GM23338 (cell line): ENCODE results near the gene ACADVL. TPM values are rescaled to one million over a fixed set of nuclear protein-coding genes. Genes with fewer than 3 reads are reported as not detected.

Experiments
- ATAC-seq: fragments of 200-7000 bp; cut with Tn5 transposase; 3 replicates; pipeline ENCODE4 v1.9.1; 2020
- DNase-seq: peaks from one replicate; pipeline ENCODE4 v3.0.0-alpha.2; 2015; ENCODE audit warnings: low spot score
- H2AFZ ChIP-seq: fragments of 200-600 bp; sonication (generic); 2 replicates; pipeline ENCODE4 v1.8.0; 2016; ENCODE audit warnings: antibody characterized with exemption, mild to moderate bottlenecking, moderate library complexity
- H3F3A ChIP-seq: fragments of 200-600 bp; sonication (generic); replicated peaks from 2 replicates; pipeline ENCODE4 v1.8.0; 2017; ENCODE audit warnings: antibody characterized with exemption, mixed run types, low read depth
- H3K27ac ChIP-seq: fragments of 200-600 bp; sonication (generic); 2 replicates; pipeline ENCODE4 v1.6.1; 2016; ENCODE audit warnings: low read depth
- H3K27me3 ChIP-seq: fragments of 200-600 bp; sonication (generic); 2 replicates; pipeline ENCODE4 v1.8.0; 2016; ENCODE audit warnings: mild to moderate bottlenecking, mixed run types, moderate library complexity; ENCODE audit not compliant: insufficient read depth
- H3K36me3 ChIP-seq: fragments of 200-600 bp; sonication (generic); 2 replicates; pipeline ENCODE4 v1.8.0; 2016; ENCODE audit warnings: mild to moderate bottlenecking; ENCODE audit not compliant: insufficient read depth
- H3K4me1 ChIP-seq: fragments of 200-600 bp; sonication (generic); 2 replicates; pipeline ENCODE4 v1.8.0; 2016; ENCODE audit warnings: mild to moderate bottlenecking, moderate library complexity; ENCODE audit not compliant: insufficient read depth
- H3K4me2 ChIP-seq: fragments of 200-600 bp; sonication (generic); 2 replicates; pipeline ENCODE4 v1.7.1; 2017; ENCODE audit warnings: mixed run types
- H3K4me3 ChIP-seq: fragments of 200-600 bp; sonication (generic); 2 replicates; pipeline ENCODE4 v1.6.1; 2016; ENCODE audit warnings: mixed run types
- H3K79me2 ChIP-seq: fragments of 200-600 bp; sonication (generic); replicated peaks from 2 replicates; pipeline ENCODE4 v1.8.0; 2017; ENCODE audit warnings: mild to moderate bottlenecking; ENCODE audit not compliant: insufficient read depth
- H3K9me2 ChIP-seq: fragments of 200-600 bp; sonication (generic); 2 replicates; pipeline ENCODE4 v1.8.0; 2017; ENCODE audit not compliant: insufficient read depth
- H4K20me1 ChIP-seq: fragments of 200-600 bp; sonication (generic); replicated peaks from 2 replicates; pipeline ENCODE4 v1.8.0; 2017; ENCODE audit warnings: mild to moderate bottlenecking; ENCODE audit not compliant: insufficient read depth
- H3K27ac Mint-ChIP-seq: 2 replicates; pipeline ENCODE4 v1.8.0; 2020; ENCODE audit warnings: inconsistent platforms, mild to moderate bottlenecking, moderate library complexity, mixed read lengths
- H3K27me3 Mint-ChIP-seq: 3 replicates; pipeline ENCODE4 v1.8.0; 2022; ENCODE audit warnings: low read depth, mild to moderate bottlenecking, moderate library complexity, mixed read lengths, inconsistent platforms; ENCODE audit not compliant: insufficient read depth, poor library complexity
- H3K36me3 Mint-ChIP-seq: 3 replicates; pipeline ENCODE4 v1.8.0; 2021; ENCODE audit warnings: low read depth, mild to moderate bottlenecking, inconsistent platforms, moderate library complexity, mixed read lengths
- H3K4me1 Mint-ChIP-seq: 3 replicates; pipeline ENCODE4 v1.8.0; 2020; ENCODE audit warnings: mild to moderate bottlenecking, inconsistent platforms, mixed read lengths
- H3K4me3 Mint-ChIP-seq: 3 replicates; pipeline ENCODE4 v1.8.0; 2021; ENCODE audit warnings: moderate library complexity, mild to moderate bottlenecking, inconsistent platforms, mixed read lengths
- H3K9me3 Mint-ChIP-seq: 3 replicates; pipeline ENCODE4 v1.8.0; 2020; ENCODE audit warnings: moderate library complexity, mild to moderate bottlenecking, inconsistent platforms, mixed read lengths
- CREB1 ChIP-seq: fragments of 250-450 bp; sonication (Bioruptor Pico); IDR thresholded peaks from 2 replicates; pipeline ENCODE4 v1.5.0; 2020; ENCODE audit warnings: low read depth, mild to moderate bottlenecking, moderate library complexity
- CTCF ChIP-seq, 2 experiments: fragments of 200-600 bp in 1 of 2; sonication (generic) in 1 of 2; conservative IDR thresholded peaks; 2 replicates each; pipeline versions ENCODE4 v1.5.1 to v1.6.1; 2016 to 2017; ENCODE audit warnings: antibody characterized with exemption in 2 of 2, low read depth in 2 of 2, mild to moderate bottlenecking in 2 of 2, moderate library complexity in 1 of 2
- ETS1 ChIP-seq: IDR thresholded peaks from 2 replicates; pipeline ENCODE4 v1.6.1; 2016; ENCODE audit warnings: antibody characterized with exemption
- EZH2 ChIP-seq: fragments of 200-600 bp; sonication (generic); IDR thresholded peaks from one replicate; pipeline ENCODE4 v1.8.0; 2017; ENCODE audit warnings: antibody characterized with exemption, mild to moderate bottlenecking, low read depth; ENCODE audit not compliant: unreplicated experiment
- EZH2phosphoT487 ChIP-seq: fragments of 200-600 bp; sonication (generic); IDR thresholded peaks from one replicate; pipeline ENCODE4 v1.8.1; 2018; ENCODE audit warnings: antibody characterized with exemption; ENCODE audit not compliant: unreplicated experiment
- JUNB ChIP-seq: IDR thresholded peaks from one replicate; pipeline ENCODE4 v1.6.1; 2016; ENCODE audit warnings: antibody characterized with exemption; ENCODE audit not compliant: unreplicated experiment
- REST ChIP-seq: IDR thresholded peaks from one replicate; pipeline ENCODE4 v1.6.1; 2018; ENCODE audit warnings: antibody characterized with exemption; ENCODE audit not compliant: unreplicated experiment
- STAT1 ChIP-seq: IDR thresholded peaks from one replicate; pipeline ENCODE4 v1.6.1; 2016; ENCODE audit warnings: antibody characterized with exemption; ENCODE audit not compliant: unreplicated experiment
- ZNF331 ChIP-seq: fragments of 250-450 bp; sonication (Bioruptor Pico); IDR thresholded peaks from 2 replicates; pipeline ENCODE4 v1.5.0; 2020; ENCODE audit warnings: low read depth, mild to moderate bottlenecking, moderate library complexity
- ZNF462 ChIP-seq: fragments of 250-450 bp; sonication (Bioruptor Pico); IDR thresholded peaks from 2 replicates; pipeline ENCODE4 v1.5.0; 2020; ENCODE audit warnings: mild to moderate bottlenecking, moderate library complexity
- polyA plus RNA-seq: library from polyadenylated mRNA; unstranded; fragments of >200 nt; fragmentation: Nextera tagmentation; extraction: Ambion mirVana; gene quantifications from 2 replicates; pipeline ENCODE4 v1.2.1, GENCODE V29; 2016
- total RNA-seq: library from RNA; depleted of rRNA; stranded (reverse); fragments of >200 nt; shearing (Covaris generic); gene quantifications from 2 replicates; pipeline ENCODE4 v1.2.3, GENCODE V29; 2014

ACADVL gene
- total and polyA plus RNA-seq, 2 experiments from 2014 or later, result 152 to 156 TPM

- no peak for TF ChIP-seq ZNF462
Observed at GRCh38 chr17:7183433-7184090, 36.2 kb upstream of the ACADVL start (continued).

GRCh38 chr17:7184091-7184488 lies 35.6 kb upstream of the ACADVL start:
- Histone ChIP-seq H2AFZ (no peak overlapping the region), H3K36me3 (no peaks in the 10 kb centered on the region), H3K4me3 (no peak overlapping the region), H4K20me1 (peaks cover 3% of the 10 kb centered on the region; the same call in 1 of the 2 replicates), H3K4me2 (no peak overlapping the region), H3K79me2 (no peaks in the 10 kb centered on the region), H3K4me1 (no peaks in the 10 kb centered on the region; the same call in 1 of the 2 replicates), H3K9me2 (no peaks in the 10 kb centered on the region), H3K27ac (no peak overlapping the region), H3F3A (0 out of 2 replicates have a peak, but pooled peaks cover 5% of the 10 kb centered on the region), H3K27me3 (0 out of 2 replicates have a peak, but pooled peaks cover 1% of the 10 kb centered on the region)
- no peak overlapping the region for H3K27ac Mint-ChIP-seq
- peaks cover 6% of the 10 kb centered on the region for H3K4me1 Mint-ChIP-seq
- DNase-seq (no peak), ATAC-seq (no peak)
- H3K27me3 Mint-ChIP-seq, result peaks cover 13% of the 10 kb centered on the region
- H3K9me3 Mint-ChIP-seq, result no peaks in the 10 kb centered on the region
- peaks cover 4% of the 10 kb centered on the region; the same call in 2 of the 3 replicates for H3K36me3 Mint-ChIP-seq
- no peak overlapping the region for H3K4me3 Mint-ChIP-seq
- TF ChIP-seq CREB1, result no peak
- no peak for TF ChIP-seq ETS1
- no peak for TF ChIP-seq JUNB
- TF ChIP-seq EZH2, result no peak
- TF ChIP-seq ZNF331 (CRISPR knock-in tag), result no peak
- no peak for TF ChIP-seq CTCF (conservative IDR thresholded peaks at IDR 0.05; ENCODE audit: low read depth in 2 of 2)
- no peak for TF ChIP-seq REST
- no peak for TF ChIP-seq STAT1
- no peak for TF ChIP-seq EZH2phosphoT487
